ENCODE measurements around the gene HDAC4.

DNA sequence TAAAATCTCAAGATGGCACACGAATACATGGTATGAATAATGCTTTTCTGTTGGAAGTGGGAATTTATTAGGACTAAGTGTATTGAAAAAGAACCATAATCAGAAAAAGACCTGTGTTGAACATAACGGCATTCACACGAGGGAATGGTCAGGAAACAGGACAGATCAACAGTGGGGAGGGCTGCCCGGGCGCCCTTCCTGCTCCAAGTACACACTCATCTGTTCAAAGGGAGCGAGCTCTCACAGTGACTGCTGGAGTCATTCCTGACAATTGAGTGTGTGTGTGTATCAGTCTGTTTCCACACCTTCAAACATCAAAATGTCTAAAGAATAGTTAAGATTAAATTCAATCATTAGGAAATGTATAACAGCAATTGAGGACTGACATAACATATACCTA is 167.2 kb downstream of the HDAC4 start:
- TF ChIP-seq, protein P1, sequence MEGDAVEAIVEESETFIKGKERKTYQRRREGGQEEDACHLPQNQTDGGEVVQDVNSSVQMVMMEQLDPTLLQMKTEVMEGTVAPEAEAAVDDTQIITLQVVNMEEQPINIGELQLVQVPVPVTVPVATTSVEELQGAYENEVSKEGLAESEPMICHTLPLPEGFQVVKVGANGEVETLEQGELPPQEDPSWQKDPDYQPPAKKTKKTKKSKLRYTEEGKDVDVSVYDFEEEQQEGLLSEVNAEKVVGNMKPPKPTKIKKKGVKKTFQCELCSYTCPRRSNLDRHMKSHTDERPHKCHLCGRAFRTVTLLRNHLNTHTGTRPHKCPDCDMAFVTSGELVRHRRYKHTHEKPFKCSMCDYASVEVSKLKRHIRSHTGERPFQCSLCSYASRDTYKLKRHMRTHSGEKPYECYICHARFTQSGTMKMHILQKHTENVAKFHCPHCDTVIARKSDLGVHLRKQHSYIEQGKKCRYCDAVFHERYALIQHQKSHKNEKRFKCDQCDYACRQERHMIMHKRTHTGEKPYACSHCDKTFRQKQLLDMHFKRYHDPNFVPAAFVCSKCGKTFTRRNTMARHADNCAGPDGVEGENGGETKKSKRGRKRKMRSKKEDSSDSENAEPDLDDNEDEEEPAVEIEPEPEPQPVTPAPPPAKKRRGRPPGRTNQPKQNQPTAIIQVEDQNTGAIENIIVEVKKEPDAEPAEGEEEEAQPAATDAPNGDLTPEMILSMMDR (IDR thresholded peaks at IDR 0.05) = no peak
- TF ChIP-seq EP300 (IDR thresholded peaks at IDR 0.05) (no peak), POLR2A (IDR thresholded peaks at IDR 0.05) (no peak)

All from tibial nerve (tissue), 4 donors.